GM18508 (cell line): Measurements from ENCODE around the gene GABRA5.
"Not testable (repeated sequence)": the region's sequence is repeated elsewhere in the genome, so short reads cannot be mapped to it uniquely, and the experiment has no call there.

Experiments used
- ATAC-seq: cut with Tn5 transposase; IDR thresholded peaks from one replicate; pipeline ENCODE4 v1.9.1; 2021; ENCODE audit warnings: moderate number of reproducible peaks; ENCODE audit not compliant: insufficient read depth, unreplicated experiment

Gene GABRA5

GRCh38 chr15:26866298-26867199 lies at the start of gene GABRA5:
Gene GABRA5 (plus strand): TSS chr15:26867062. CDS start chr15:26869249, 2,187 bp downstream.
- no peak for ATAC-seq

- not testable (repeated sequence) for ATAC-seq
Measured at GRCh38 chr15:26831191-26831590, 35.7 kb upstream of the GABRA5 start.

- no peak for ATAC-seq
Measured at GRCh38 chr15:26831951-26832350, 34.9 kb upstream of the GABRA5 start.

DNA sequence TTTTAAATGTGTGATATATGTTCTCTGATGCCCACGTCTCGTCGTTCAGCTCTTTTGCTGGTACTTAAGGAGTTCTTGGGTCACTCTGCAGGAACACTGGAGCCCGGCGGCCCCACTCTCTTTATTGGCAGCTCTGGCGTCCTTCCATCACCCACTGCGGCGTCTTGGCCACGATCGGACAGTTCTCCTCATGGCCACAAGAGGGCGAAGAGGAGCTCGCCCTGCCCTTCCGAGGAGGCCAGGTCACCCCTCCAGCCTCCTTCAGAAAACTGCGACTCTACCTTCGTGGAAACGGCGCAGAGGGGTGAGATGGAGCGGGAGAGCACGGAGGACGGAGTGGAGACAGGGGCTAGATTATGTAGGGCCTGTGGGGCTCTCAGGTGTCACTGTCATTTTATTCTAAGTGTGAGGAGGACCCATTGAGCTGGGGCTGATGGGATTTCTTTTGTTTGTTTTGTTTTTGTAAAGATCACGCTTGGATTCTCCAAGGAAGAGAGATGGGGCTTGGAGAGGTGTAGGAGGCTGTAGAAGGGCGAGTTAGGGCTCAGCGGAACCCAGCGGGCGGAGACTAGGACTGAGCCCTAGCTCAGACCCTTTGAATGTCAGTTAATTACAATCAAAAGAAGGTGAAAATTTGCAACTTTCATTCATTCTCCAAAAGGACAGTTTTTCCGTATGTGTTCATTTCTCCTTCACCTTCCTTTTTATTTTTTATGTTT lies 28.0 kb upstream of the GABRA5 start:
- ATAC-seq = no peak

- no peak for ATAC-seq
Measured at GRCh38 chr15:26841514-26841913, 25.3 kb upstream of the GABRA5 start.

DNA sequence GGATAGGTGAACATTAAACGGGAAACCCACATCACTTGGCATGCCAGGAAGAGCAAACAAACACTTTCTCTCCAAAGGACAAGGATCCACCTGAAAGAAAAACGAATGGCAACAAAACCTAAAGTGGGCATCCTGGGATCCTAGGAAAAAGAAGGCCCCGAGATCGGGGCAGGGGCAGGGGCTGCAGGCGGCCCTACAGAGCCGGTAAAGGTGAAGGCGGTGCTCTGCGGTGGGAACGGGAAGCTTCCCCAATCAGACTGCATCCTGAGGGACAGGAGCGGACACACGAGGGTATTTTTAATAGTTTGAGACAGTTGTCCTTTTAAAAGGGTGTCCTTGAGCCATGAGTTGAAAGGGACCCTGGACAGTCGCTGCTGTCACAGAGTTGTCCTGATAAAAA lies 24.9 kb upstream of the GABRA5 start:
- no peak for ATAC-seq

DNA sequence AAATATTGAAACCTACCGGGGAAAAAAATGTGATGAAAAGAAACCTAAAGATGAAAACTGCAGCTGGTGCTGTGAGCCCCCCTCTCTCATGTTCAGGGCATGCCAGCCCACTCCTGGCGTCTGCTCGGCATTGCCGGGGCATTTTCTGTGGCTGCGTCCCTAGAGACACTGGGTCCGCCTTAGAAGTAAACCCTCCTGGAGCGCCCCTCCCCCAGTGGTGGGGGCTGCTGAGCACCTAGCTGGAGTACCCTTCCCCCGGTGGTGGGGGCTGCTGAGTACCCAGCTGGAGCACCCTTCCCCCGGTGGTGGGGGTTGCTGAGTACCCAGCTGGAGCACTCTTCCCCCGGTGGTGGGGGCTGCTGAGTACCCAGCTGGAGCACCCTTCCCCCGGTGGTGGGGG lies 24.5 kb upstream of the GABRA5 start:
- ATAC-seq = no peak

DNA sequence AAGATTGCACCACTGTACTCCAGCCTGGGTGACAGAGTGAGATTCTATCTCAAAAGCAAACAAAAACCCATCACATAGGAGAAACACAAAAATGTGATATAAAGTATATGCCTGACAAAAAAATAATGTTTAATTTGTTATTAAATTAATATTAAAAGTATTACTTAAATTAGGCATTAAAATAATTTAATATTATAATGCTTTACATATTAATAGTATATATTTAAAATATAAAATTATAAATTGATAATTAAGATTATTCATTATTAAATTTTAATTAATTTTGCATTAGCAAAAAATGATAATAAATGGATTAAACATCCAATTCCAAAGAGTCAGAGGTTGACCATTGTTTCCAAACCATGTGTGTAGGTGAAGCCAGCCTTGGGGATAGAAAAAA lies 22.0 kb upstream of the GABRA5 start:
- no peak for ATAC-seq

DNA sequence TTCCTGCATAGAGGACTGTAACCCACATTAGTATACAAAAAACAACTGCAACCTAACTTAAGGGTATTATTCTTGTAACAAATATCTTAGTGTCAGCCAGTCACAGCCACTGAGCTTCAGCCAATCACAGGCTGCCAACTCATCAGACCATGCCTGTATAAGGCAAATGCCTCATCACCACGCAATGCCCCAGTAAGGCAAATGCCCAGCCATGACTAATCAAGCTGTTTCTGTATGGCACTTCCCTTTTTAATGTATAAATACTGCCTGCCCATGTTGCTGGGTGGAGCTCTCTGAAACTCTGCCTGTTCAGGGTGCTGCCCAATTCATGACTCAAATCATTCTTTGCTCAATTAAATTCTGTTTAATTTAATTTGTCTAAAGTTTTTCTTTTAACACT lies 18.4 kb upstream of the GABRA5 start:
- ATAC-seq = no peak

DNA sequence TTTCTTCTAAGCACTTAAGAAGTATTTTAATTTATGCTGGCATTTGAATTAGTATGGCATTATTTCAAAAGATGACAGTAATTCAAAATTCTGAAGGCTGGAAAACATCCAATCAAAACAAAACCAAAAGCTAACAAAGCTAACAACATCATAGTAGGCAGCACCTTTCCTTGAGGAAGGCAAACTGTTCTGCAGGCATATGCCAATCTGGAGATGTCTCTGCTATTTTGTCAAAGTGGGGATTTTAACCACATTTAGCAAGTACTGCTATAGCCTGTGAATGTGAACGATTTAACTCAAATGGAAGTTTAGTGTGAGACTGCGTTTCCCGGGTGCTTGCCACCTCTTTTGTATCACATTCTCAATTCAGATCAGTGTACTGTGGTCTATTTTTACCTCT lies 16.7 kb upstream of the GABRA5 start:
- no peak for ATAC-seq

GRCh38 chr15:26852980-26853379 lies 13.9 kb upstream of the GABRA5 start:
- no peak for ATAC-seq

DNA sequence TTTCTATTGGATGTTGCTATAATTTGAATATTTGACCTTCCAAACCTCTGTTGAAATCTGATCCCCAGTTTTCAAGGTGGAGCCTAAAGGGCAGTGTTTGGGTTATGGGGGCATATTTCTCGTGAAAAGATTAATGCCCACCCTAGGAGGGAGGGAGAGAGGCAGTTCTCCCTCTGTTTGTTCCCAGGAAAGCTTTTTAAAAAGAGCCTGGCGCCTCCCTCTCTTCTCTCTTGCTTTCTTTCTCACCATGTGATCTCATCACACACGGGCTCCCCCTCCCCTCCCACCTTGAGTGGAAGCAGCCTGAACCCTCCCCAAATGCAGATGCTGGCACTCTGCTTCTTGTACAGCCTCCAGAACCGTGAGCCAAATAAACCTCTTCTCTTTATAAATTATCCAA lies 12.4 kb upstream of the GABRA5 start:
- ATAC-seq = no peak

- ATAC-seq = no peak
Measured at GRCh38 chr15:26864664-26865191, 2.1 kb upstream of the GABRA5 start.

GRCh38 chr15:26867200-26868007 lies 542 bp downstream of the GABRA5 start:
- ATAC-seq = no peak

DNA sequence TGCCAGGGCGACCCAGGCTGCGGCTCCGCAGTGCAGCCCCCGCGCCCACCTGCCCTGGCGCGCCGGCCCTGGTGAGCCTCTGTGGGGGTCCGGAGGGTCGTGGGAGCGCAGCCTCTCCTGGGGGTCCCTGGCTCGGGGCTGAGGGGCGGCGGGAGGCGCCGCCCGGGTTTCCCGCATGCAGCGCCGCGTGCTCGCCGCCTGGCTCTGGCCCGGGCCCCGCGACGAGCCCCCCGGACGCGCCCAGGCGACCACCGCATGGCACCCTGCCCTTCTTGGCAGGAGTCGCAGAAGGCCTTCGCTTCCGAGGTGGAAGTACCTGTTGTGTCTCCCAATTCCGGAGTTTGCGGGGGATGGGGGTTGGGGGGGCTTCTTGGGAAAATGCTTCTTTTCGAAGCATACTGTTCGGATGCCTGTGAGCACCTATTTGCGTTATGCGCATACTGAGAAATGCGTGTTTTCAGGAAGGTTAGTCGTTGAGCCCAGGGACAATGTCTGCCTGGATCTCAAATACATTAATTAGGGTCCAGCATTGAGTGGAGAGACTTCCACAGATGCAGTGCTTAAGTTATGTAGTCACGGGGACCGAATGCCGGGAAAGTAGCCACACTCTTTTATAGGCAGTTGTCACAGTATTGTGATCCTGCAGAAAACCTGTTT lies 1.3 kb downstream of the GABRA5 start:
- no peak for ATAC-seq

DNA sequence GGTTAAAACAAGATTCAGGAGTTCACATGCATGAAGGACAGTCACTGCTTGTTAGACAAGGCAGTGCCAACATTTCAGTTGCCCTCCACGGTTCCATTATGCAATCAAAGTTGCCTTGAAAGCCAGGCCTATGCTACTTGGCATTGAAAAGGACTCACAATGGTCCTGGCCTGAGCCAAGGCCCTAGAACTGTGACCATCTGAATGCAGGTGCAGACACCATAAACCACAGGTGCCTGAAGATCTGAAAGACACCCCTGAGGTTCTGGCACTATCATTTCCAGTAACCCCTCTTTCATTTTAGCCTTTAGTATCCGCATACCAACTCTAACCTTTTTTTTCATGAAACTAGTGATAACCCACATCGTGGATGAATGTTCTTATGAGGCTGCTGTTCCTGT lies 2.8 kb downstream of the GABRA5 start:
- ATAC-seq = no peak

DNA sequence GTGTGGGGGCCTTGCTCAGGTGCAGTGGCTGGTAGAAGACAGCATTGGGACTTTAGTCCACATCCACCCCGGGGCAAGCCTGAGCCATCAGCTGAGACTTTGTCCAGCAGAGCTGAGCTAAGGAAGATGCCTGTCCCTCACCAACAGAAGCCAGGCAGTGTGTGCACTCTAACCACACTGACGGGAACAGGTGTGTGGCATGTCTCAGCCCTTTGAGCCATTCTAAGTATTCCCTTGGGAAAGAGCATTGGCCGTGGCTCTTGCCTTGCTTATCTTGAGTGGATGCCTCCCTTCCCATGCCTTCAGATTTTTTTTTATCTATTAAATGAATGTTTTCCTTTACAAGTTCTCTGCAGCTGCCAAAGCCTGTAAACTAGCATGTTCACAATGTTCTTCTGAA lies 3.5 kb downstream of the GABRA5 start:
- no peak for ATAC-seq

DNA sequence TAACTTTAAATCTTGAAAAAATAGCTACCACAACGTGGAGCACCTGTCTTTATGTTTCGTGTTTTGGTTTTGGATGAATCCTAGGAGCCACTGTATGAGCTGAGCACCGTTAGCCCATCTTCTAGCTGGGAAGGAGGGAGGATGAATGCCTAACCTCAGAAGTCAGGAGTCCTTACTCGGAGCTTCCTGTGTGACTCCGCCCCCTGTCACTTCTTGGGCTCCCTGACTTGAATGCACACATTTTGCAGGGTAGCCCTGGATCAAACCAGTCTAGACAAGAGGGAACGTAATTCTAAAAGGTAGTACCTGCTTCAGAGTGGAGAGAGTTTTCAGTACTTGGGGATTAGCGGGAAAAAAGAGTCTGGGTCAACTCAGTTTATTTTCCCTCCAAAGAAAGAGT lies 5.3 kb downstream of the GABRA5 start:
- no peak for ATAC-seq

- ATAC-seq = no peak
Measured at GRCh38 chr15:26873846-26874245, 7.0 kb downstream of the GABRA5 start.
